ENCODE measurements around the gene PWWP2A.

GRCh38 chr5:160108124-160108523 lies 11.1 kb downstream of the PWWP2A start:
- no peak for TF ChIP-seq CTCF (IDR thresholded peaks at IDR 0.05)
- TF ChIP-seq NFATC4 (CRISPR knock-in tag; IDR thresholded peaks at IDR 0.05): no peak
- no peak for TF ChIP-seq ARID4B (CRISPR knock-in tag; IDR thresholded peaks at IDR 0.05; ENCODE audit: borderline replicate concordance)
- TF ChIP-seq USF1 (CRISPR knock-in tag; IDR thresholded peaks at IDR 0.05): no peak
- no peak for TF ChIP-seq NFYB (CRISPR knock-in tag; conservative IDR thresholded peaks at IDR 0.05; ENCODE audit: low read depth)
- TF ChIP-seq IRF2 (CRISPR knock-in tag; IDR thresholded peaks at IDR 0.05; ENCODE audit: borderline replicate concordance, low read depth): no peak
- TF ChIP-seq TCF7 (CRISPR knock-in tag; IDR thresholded peaks at IDR 0.05; ENCODE audit: low read depth): no peak

Data from WTC11 (cell line).